NCI-H774 (cell line): ENCODE measurements around the gene BST2.

Source experiments
- DNase-seq: peaks from one replicate; lab custom pipeline; 2025; lab: John Stamatoyannopoulos, UW

BST2 gene, protein sequence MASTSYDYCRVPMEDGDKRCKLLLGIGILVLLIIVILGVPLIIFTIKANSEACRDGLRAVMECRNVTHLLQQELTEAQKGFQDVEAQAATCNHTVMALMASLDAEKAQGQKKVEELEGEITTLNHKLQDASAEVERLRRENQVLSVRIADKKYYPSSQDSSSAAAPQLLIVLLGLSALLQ

GRCh38 chr19:17405250-17406045 lies at the start of gene BST2:
BST2 (minus strand) TSS chr19:17405630; CDS start chr19:17405575, 55 bp downstream.
- DNase-seq, result no peak

GRCh38 chr19:17454576-17455071 lies 49.2 kb upstream of the BST2 start:
- DNase-seq, result no peak

GRCh38 chr19:17451820-17452219 lies 46.4 kb upstream of the BST2 start:
- DNase-seq, result no peak

GRCh38 chr19:17450264-17451075 lies 45.0 kb upstream of the BST2 start:
- no peak for DNase-seq

- no peak for DNase-seq
Observed at GRCh38 chr19:17448131-17448967, 42.9 kb upstream of the BST2 start, which contains the start of gene TMEM221. TMEM221 (minus strand) TSS chr19:17448668; CDS start chr19:17448462, 206 bp downstream.

GRCh38 chr19:17447704-17448130 lies 42.3 kb upstream of the BST2 start:
- DNase-seq, result no peak

DNA sequence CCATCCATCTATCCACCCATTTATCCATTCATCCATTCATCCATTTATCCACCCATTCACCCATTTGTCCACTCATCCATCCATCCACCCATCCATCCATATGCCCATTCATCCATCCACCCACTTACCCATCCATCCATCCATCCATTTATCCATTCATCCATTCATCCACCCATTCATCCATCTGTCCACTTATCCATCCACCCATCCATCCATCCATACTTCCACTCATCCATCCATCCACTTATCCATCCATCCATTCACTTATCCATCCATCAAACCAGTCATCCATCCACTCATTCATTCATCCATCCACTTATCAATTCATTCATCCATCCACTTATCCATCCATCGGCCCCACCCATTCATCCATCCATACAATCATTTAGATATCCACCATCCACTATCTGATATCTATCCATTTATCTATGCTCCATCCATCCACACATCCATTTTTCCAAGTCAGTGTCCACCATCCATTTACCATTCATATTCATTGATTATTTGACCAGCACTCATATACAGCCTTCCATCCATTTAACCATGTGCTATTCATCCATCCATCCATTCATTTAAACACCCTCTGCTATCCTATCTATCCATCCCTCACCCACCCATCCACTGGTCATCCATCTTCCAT lies 40.2 kb upstream of the BST2 start:
- DNase-seq, result no peak

DNA sequence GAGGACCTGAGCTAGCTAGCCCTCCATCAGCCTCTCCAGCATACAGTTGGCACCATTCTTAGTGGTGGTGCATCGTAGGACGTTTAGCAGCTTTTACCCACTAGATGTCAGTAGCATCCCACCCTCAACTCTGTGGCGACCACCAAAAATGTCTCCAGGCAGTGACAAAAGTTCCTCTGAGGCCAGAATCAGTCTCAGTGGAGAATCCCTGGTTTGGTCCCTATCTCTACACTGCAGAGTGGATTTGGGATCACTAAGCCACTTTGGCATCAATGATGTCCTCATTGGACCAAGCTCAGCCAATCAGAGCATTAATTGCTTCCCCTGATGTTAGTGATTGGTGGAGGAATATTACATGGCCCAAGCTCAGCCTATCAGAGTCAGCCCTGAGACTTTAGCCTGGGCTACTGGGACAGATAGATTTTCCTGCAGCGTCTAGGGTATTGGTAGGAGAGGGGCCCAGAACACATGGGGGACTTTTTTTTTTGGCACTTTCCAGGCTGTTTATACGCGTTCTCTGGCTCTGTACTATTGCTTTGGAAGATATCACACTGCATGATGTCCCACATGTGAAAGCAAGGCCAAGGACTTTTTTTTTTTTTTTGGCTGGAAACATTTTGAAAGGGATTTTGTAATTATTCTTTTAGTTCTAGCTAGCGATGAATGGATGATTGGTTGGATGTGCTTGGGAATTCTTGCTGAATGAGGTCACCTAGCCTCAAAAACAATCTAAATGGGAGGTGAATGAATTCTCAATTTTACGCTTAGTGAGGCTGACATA lies 36.0 kb upstream of the BST2 start:
- no peak for DNase-seq

GRCh38 chr19:17436874-17437267 lies 31.4 kb upstream of the BST2 start:
- DNase-seq, result no peak

- DNase-seq, result no peak
Observed at GRCh38 chr19:17436094-17436873, 30.9 kb upstream of the BST2 start.

- no peak for DNase-seq
Observed at GRCh38 chr19:17435218-17435617, 29.8 kb upstream of the BST2 start.

GRCh38 chr19:17431417-17431816 lies 26.0 kb upstream of the BST2 start:
- no peak for DNase-seq

- no peak for DNase-seq
Observed at GRCh38 chr19:17429641-17430113, 24.2 kb upstream of the BST2 start.

DNA sequence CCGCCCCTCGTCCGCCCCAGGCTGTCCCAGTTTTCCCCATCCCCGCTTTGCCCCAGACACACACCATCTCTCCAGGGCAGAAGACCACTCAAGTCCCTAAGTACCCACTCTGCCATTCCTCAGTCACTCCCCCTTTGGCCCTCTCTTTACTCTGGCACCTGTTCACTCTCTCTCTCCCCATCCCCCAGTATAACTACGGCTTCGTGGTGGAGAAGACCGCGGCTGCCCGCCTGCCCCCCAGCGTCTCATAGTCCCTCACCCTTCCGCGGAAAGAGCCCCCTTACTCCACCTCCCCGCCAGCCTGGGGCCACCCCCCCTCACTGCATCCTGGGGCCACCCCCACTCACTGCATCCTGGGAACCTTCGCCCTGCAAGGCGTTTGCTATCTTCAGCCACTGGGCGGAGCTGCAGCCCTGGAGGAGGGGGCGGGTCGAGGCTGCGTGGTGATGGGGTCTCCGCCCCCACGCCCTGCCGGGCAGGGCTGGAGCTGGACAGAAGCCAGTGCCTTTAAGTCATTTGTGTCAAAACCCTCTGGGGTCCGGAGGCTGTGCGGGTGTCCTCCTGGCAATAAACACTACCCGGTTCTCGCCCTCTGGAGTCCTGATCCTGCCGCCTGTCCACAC lies 19.4 kb upstream of the BST2 start:
- DNase-seq, result no peak

- DNase-seq, result no peak
Observed at GRCh38 chr19:17423429-17424208, 18.2 kb upstream of the BST2 start.

GRCh38 chr19:17421942-17422341 lies 16.5 kb upstream of the BST2 start:
- no peak for DNase-seq

DNA sequence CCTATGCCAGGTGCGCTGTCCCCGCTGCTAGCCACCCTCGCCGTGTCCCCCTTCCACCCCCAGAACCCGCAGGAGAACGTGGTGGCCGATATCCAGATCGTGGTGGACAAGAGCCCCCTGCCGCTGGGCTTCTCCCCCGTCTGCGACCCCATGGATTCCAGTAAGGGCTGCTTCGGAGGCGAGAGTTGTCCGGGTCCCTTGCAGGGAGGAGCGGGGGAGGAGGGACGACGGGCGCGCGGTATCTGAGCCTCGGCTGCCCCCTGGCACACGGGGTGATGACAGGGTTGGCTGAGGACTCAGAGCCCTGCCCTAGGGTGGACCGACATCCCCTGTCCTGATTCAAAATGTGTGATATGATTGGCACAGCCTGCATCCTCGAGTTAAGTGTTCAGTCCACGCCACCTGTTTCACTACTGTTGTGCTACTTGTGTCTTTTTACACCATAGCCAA lies 15.1 kb upstream of the BST2 start:
- DNase-seq, result no peak
